NCI-H1436 treated with DMSO at 0.1 percent for 48 hours (cell line): ENCODE measurements around the gene DDB1.

Experiments
- DNase-seq: peaks from one replicate; lab custom pipeline; 2025; lab: John Stamatoyannopoulos, UW

The DDB1 gene

DNA sequence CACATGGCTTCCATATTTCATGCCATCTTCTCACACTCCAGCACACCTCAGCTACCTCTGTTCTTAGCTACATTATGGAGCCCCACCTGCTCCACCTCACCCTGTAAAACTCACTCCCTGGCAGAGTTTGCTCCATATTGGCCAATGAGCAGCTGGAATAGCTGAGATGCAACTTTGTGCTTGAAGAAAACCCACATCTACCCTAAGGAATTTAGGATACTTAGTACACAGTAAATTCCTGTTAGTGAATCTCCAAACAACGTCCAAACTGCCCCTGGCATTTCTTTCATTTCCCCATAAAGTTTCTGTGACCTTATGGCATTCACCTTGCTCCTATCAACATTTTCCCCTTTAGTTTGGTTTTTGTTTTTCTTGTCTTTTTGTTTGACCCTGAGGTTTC, 35.6 kb downstream of the DDB1 start:
- DNase-seq, result no peak

DNA sequence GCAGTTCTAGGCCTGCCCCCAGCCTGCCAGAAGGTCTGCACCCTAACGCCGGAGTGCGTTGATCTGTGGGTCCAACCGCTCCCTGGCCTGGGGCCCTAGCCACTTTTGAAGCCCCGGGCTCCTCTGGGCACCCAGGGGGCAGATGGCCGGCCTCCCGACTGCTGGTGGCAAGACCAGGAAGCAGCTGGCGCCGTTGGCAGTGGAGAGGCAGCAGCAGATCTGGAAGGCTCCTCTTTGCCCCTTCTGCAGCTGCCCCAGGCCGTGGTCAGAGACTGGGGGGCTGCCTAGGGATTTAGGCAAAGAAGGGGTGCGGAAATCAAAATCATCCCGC, 37.3 kb downstream of the DDB1 start:
- DNase-seq, result no peak

DNA sequence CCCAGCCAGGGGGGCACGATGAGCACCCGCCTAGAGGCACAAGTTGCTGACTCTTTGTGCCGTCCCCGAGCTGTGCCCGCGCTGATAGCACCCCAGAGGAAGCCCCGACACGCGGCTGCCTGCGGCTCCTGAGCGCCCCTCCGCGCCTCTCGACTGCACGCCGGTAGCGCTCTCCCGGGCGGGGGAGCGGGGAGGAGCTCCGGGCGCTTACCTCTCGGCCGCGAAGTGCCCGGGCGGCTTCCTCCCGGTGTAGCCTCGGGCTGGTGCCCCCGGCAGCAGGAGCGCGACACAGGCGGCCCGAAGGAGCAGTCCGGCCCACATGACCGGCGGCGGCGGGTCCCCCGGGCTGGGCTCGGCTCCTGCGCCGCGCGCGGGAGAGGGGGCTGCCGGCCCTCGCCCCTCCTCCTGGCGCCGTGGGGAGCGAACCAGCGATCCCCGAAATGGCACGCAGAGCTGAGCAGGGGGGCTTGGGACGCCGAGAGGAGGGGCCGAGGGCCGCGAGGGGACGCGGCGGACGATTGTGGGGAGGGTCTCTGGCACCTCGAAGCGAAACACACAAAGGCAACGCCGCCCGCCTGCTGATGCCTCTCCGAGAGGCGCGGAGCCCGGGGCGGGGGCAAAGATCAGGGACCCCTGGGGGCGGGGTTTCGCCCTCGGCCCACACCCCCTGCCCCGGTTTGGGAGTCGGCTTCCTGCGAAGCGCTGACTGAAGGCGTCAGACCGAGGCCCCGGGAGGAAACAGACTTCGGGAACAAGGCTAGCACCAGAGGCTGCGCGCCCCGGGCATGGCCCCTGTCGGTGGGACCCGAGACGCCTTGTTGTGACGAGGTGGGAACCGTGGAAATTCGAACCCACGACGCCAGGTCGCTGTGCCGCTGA, 37.9 kb downstream of the DDB1 start, which contains the start of gene VWCE:
Gene VWCE (minus strand): TSS at position 600 of the 879 bp plus-strand sequence. CDS start 279 bp downstream, at position 321.
- DNase-seq, result no peak

DNA sequence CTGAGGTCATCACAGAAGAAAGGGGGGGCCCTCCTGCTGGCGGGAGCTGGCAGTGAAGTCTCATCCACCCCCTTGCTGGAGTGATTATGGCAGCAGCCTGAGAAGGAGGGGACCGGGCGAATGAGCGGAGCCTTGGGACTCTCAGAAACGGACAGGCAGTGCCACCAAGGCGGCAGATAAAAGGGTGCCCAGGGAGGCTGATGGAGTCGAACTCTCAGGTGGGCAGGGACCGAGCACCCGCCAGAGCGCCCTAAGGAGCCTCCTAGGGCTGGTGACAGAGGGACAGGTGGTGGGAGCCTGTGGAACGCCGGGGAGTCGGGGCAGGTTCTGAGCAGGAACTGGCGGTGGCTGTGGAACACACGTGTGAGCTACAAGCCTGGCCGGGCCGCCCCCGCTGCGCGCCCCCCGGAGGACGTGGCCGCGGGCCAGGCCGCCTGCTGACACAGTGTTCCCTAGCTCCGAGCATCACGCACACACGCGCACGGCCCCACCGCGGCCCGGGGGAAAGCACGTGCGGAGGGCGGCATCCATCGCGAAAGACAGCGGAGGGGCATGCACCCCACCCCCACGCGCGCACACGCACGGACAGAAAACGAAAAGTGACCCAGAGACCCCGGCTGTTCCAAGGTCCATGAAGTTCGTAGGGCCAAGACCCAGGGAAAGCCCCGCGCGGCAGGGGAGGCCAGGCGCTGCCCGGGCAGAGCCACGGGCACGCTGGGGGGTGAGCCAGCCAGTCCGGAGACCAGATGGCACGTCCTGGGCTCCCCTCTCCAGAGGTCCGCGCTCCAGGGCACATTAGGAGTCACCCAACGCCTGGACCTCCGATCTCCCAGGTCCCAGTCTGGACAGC, 38.8 kb downstream of the DDB1 start:
- no peak for DNase-seq

DNA sequence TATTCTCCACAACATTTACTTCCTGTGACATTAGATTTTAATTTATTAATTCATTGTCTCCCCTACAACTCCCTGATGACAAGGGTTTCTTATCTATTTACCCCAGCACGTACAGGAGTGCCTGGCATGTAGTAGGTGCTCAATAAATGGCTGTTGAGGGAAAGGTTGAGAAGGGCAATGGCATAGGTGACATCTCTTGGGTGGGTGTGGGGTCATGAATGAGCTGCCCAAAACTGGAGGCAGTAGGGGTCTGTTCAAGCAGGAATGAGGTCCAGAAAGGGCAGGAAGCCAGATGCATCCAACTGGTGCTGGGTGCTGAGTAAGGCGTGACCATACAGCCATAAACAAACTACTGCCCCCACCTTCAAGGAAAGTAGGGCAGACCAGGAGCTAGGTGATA, 40.5 kb downstream of the DDB1 start:
- no peak for DNase-seq

DNA sequence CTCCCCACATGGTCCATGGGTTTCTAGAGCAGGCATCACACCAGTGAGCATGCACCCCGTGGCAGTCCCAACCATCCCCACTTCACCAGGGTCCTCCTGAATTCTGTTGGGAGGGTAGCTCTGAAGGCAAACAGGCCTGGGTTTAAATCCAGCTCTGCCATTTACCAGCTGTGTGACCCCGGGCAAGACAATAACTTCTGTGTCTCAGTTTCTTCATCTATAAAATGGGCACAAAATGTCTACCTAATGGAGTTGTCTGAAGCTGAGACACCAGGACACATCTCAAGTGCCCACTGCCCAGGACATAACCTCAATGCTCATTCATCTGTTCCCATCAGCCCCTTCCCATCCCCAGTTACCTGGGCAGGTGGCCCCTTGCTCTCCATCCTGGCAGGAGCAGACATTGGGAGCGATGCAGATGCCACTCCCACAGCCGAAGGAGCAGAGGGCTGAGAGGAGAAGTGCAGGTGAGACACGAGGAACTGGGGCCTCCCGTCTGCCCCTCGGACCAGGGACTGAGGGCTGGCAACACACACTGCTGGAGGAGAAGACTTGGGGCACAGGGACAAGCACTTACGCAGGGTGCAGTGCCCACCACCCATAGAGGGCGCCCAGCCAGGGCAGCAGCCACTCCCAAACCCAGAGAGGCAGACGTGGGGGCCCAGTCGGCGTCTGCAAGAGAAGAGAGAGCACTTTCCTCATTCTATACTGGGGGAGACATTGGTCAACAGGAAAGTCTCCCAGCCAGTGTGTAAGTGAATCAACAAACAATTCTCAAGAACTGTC, 41.8 kb downstream of the DDB1 start:
- DNase-seq, result no peak

DNA sequence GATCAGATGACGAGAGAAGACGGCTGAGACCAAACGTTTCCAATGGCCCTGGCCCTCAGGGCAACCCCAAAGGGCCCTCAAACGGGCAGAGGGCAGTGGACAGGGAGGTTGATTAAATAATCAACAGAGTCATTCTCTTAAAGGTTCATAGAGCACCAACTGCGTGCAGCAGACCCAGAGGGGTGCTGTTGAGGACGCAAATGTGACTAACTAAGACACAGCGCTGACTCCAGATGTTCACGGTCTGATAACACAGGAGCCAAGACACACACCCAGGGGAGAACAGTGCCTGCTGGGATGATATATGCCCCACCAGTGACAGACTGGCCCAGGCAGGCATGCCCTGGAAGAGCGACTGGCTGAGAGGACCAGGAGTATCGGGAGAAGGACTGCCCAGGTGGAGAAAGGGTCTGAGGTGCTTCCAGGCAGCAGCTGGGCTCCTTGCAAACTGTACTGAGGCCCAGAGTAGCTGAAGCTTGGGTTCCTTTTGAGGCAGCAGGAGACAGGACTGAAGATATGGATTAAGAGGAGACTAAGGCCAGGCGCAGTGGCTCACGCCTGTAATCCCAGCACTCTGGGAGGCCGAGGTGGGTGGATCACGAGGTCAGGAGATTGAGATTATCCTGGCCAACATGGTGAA, 45.4 kb downstream of the DDB1 start:
- no peak for DNase-seq

DNA sequence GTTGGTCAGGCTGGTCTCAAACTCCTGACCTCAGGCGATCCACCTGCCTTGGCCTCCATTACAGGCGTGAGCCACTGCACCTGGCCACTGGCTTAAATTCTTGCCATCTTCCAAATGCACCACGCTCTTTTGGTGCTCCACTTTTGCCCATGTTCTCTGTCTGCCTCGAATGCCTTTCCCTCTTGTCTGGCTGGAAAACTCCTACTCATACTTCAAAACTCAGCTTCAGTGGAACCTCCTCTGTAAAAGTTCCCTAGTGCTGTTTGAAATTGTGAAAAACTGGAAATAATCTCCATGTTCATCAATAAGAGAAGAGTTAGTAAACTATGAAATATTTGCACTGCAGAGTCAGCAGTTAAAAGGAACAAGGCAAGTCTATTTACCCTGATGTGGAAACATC, 49.3 kb downstream of the DDB1 start:
- no peak for DNase-seq

DNA sequence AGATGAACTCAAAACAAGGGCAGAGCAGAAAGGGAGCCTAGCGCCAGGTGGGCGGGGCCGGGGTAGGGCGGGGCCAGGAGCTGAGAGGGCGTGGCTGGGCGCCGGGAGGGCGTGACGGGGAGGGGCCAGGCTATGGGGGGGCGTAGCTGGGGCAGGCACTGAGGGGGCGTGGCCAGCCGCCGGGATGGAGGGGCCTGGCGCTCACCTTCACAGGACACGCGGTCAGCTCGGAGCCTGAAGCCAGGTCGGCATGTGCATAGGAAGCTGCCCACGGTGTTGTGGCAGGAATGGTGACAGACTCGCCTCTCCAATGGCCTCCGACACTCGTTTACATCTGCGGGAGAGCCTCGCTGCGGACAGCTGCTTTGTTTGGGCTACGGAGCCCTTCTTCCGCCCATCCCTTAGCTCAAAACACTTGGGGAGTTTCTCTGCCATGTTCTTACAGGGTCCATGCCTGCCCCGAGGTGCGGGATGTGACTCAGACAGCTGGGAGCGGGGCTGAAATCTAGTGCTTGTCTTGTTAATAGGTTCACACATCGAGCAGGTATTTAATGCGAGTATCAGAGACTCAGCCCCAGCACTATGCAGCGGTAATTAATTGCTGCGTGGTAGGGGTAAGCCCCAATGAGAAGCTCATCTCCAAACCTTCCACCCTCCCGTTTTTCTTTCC, 51.2 kb downstream of the DDB1 start:
- no peak for DNase-seq

DNA sequence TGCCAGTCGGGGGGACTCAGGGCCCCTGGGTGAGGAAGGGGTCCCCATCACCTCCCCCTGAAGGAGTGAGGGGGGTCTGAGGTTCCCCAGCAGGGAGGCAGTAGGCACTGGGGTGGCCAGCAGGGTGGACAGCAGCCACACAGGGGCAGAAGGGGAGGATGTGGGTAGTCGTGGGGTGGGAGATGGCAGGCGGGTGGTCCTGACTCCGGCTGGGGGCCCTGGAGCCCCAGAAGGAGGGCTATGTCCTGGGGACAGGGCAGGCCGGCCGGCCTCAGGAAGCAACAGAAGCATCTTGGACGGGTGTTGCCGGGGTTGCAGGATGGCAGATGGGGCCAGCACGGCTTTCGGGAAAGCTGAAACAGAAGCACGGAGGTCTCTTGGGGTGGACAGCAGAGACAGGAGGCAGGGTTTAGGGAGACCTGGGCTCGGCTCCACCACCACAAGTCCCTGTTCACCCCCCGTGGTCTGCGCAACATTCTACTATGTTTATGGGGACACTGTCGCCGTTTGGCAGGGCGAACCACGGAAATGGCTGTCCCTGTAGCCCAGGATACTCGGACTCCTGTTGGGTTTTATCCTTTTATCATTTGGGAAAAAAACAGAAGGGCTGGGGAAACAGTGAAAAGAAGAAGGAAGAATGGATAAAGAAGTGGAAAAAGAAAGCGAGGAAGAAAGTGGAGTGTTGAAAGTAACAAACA, 51.9 kb downstream of the DDB1 start:
- DNase-seq, result no peak

DNA sequence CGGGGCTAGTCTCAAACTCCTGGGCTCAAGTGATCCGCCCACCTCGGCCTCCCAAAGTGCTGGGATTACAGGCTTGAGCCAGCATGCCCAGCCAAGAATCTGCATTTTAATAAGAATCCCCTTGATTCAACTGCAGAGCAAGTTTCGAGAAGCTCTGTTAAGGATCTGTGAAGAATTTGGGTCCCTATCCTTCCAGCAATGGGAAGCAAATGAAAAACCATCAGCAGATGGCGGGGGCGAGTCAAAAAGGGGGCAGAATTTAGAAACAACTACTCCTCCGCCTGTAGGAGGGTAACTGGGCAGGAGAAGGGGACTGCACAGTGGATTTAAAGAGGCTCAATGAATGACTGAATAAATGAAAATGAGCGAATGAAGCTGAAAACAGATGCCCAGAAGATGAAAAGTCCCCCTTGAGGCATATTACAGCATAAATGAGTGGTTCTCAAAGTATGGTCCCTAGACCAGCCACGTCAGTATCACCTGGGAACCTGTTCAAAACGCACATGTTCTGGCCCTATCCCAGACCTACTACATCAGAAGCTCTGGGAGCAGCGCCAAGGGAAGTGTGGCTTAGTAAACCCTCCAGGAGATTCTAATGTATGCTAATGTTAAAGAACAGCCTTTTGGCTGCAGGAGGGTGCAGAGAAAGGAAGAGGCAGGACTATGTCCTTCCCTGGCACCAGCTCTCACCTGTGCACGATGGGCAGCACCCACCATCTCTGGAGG, 52.8 kb downstream of the DDB1 start:
- DNase-seq, result no peak

DNA sequence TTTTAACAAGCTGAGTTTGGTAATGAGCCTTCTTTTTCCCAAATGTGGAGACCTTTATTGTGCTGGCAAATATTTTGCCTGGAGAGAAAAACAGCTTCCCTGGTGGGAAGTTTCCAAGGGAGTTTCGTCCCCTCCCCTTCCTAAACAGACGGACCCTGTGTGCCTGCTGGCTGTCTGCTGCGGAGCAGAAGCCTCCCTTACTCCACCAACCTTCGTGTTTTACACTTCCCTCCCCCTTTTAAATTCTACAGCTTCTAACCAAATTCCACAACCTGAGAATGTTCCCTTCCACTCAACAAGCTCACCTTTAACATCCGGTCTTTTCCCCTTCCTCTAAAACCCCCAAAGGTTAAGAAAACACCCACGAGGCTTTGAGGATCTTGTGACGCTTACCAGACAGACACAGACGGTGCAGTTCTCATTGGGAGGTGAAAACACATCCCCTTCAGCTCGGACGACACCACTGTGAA, 54.9 kb downstream of the DDB1 start:
- no peak for DNase-seq

DNA sequence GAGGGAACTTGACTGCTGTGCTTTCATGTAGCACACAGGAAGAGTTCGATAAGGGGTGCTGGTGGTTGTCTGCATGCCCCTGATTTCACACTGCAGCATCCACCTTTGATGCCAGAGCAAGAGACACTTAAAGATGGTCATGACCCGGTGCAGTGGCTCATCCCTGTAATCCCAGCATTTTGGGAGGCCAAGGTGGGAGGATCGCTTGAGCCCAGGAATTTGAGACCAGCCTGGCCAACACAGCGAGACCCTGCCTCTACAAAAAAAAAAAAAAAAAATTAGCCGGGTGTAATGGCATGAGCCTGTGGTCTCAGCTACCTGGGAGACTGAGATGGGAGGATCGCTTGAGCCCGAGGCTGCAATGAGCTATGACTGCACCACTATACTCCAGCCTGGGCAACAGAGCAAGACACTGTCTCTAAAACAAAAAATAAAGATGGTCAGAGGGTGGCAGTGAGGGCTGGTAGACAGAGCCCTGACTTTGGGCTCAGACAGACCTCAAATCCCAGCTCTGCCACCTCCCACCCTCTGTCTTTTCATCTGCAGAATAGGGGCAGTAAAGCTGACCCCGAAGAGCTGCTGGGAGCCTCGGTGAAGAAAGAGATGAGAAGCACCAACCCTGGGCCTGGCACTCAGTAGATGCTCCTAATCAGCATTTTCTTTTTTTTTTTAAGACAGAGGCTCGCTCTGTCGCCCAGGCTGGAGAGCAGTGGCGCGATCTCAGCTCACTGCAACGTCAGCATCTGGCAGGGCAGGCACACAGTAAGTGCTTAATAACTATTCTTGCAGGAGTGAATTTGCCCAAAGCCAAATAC, 55.5 kb downstream of the DDB1 start:
- no peak for DNase-seq

DNA sequence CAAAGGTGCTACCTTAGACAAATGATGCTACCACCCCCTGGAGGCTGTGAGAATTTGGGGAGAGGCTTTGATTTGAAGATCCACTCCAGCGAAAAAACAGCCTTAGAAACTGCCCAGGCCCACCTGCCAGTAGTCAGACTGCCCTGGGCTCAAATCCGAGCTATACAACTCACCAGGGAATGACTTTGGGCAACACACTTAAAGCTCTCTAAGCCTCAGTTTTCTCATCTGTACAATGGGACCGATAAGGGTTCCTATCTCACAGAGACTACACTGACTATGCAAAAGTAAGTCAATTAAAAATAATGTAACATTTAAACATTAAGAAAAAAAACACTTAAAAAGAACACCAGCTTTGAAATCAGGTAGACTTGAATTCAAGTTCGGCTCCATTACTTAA, 57.7 kb downstream of the DDB1 start:
- no peak for DNase-seq

DNA sequence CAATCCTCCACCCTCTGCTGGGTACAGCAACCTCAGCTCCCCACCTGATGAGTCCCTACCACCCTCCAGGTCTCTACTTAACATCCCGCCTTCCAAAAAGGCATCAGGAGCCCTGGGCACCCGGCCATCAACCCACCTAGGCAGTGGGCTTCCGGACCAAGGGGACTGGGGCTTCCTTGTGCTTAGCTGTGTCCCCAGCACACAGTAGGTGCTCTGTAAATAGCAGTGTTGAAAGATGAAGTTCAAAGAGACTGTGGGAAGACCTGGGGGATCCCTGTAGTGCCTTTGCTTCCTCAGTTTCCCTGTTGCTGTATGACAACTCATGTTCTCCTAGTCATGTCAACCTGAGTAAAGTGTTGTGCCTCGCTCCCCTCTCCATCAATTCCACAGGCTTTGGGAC, 58.8 kb downstream of the DDB1 start:
- DNase-seq, result no peak

DNA sequence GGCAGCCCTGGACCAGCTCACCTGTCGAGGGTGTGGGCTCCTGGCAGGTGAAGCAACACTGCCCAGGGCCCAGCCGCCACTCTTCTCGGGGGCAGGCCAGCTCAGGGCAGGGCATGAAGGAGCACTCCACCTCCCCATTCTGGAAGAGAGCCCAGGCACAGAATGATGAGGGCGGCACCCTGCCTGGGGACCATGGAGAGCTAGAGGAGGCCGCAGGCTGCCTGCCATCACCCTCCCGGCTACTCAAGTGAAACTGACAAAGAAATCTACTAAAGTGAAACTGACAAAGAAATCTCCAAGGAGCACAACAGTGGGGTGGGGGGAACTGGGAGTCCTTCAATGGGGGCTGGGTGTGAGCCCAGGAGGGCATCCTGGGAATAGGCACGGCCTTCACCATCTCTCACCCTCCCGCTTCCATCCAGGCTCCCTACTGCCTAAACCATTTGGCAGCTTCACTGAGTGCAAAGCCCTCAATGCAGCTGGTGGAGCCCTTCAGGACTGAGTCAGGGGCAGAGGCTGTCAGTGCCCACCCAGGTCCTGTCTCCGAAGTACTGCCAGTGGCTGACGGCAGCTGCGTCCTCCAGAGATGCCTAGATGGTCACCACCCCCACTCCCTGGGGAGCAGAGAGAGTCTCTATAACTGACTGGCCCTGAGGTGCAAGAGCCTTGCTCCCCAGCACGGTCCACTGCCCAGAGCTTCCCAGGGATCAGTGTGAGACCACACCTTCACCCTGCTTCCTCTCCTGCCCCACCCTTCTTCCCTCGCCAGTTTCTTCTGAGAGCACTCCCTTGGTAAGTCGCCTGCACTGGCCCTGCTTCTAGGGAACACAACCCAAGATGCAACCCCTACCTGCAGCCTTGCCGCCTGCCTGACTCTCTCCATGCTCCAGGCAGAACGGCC, 59.5 kb downstream of the DDB1 start:
- DNase-seq, result no peak

DNA sequence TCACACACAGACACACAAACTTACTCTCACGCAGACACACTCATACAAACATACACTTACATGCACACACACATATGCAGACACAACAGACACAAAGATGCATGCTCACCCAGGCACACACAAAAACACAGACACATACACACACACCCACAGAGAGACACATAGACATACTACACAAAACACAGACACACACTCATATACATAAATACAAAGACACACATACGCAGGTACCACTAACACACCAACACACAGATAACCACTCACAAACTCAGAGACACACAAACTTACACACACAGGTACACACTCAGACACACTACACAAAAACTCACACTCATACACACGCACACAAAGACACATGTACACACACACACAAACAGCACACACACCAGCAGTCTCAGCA, 60.2 kb downstream of the DDB1 start:
- no peak for DNase-seq
